ENCODE measurements around the gene CTAG1B. TPM values are rescaled to one million over a fixed set of nuclear protein-coding genes. Genes with fewer than 3 reads are reported as not detected.
A peak's percentile ranks its signal among the peaks of the same experiment; 100 is the strongest.

CTAG1B gene
- total RNA-seq, 1 donor from 2014 or later = not detected

DNA sequence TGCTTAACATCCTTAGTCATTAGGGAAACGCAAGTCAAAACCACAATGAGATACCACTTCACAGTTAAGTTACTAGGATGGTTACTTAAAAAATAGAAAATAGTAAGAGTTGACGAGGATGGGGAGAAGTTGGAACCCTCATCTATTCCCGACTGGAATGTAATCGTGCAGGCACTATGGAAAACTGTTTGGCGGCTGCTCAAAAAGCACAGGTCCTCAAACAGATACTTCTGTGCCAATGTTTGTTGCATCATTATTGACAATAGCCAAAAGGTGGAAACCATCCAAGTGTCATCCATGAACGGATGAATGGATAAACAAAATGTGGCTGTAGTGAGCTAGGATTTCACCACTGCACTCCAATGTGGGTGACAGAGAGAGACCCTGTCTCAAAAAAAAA, 11.7 kb downstream of the CTAG1B start:
- no peak overlapping the region for H3K4me3 Mint-ChIP-seq (ENCODE audit: unreplicated experiment)
- no peaks in the 10 kb centered on the region for H3K27me3 Mint-ChIP-seq (ENCODE audit: unreplicated experiment)
- H3K27ac Mint-ChIP-seq (ENCODE audit: unreplicated experiment) = no peak overlapping the region
- TF ChIP-seq, protein P1, sequence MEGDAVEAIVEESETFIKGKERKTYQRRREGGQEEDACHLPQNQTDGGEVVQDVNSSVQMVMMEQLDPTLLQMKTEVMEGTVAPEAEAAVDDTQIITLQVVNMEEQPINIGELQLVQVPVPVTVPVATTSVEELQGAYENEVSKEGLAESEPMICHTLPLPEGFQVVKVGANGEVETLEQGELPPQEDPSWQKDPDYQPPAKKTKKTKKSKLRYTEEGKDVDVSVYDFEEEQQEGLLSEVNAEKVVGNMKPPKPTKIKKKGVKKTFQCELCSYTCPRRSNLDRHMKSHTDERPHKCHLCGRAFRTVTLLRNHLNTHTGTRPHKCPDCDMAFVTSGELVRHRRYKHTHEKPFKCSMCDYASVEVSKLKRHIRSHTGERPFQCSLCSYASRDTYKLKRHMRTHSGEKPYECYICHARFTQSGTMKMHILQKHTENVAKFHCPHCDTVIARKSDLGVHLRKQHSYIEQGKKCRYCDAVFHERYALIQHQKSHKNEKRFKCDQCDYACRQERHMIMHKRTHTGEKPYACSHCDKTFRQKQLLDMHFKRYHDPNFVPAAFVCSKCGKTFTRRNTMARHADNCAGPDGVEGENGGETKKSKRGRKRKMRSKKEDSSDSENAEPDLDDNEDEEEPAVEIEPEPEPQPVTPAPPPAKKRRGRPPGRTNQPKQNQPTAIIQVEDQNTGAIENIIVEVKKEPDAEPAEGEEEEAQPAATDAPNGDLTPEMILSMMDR (IDR thresholded peaks at IDR 0.05) = no peak
- H3K9me3 Mint-ChIP-seq (ENCODE audit: unreplicated experiment) = peaks cover 7% of the 10 kb centered on the region
- peaks cover 16% of the 10 kb centered on the region for H3K4me1 Mint-ChIP-seq (ENCODE audit: unreplicated experiment)
- no peaks in the 10 kb centered on the region for H3K36me3 Mint-ChIP-seq (ENCODE audit: unreplicated experiment)
- peak; percentile 4 for DNase-seq (ENCODE audit: extremely low spot score, unreplicated experiment)

DNA sequence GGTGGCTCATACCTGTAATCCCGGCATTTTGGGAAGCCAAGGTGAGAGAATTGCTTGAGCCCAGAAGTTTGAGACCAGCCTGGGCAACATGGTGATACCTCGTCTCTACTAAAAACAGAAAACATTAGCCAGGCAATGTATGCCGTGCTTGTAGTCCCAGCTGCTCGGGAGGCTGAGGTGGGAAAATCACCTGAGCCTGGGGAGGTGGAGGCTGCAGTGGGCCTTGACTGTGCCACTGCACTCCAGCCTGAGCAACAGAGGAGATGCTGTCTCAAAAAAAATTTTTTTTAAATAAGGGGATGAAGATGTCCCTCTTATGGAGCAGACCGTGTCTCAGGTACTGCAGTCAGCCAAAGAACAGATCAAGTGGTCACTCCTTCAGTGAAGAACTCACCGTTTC, 13.5 kb downstream of the CTAG1B start:
- H3K9me3 Mint-ChIP-seq (ENCODE audit: unreplicated experiment) = peaks cover 7% of the 10 kb centered on the region
- peak; percentile 36 for DNase-seq (ENCODE audit: extremely low spot score, unreplicated experiment)
- no peaks in the 10 kb centered on the region for H3K36me3 Mint-ChIP-seq (ENCODE audit: unreplicated experiment)
- peaks cover 25% of the 10 kb centered on the region for H3K4me1 Mint-ChIP-seq (ENCODE audit: unreplicated experiment)
- H3K4me3 Mint-ChIP-seq (ENCODE audit: unreplicated experiment) = no peak overlapping the region
- no peak overlapping the region for H3K27ac Mint-ChIP-seq (ENCODE audit: unreplicated experiment)
- TF ChIP-seq, protein P1 (IDR thresholded peaks at IDR 0.05) = no peak
- H3K27me3 Mint-ChIP-seq (ENCODE audit: unreplicated experiment) = no peaks in the 10 kb centered on the region

DNA sequence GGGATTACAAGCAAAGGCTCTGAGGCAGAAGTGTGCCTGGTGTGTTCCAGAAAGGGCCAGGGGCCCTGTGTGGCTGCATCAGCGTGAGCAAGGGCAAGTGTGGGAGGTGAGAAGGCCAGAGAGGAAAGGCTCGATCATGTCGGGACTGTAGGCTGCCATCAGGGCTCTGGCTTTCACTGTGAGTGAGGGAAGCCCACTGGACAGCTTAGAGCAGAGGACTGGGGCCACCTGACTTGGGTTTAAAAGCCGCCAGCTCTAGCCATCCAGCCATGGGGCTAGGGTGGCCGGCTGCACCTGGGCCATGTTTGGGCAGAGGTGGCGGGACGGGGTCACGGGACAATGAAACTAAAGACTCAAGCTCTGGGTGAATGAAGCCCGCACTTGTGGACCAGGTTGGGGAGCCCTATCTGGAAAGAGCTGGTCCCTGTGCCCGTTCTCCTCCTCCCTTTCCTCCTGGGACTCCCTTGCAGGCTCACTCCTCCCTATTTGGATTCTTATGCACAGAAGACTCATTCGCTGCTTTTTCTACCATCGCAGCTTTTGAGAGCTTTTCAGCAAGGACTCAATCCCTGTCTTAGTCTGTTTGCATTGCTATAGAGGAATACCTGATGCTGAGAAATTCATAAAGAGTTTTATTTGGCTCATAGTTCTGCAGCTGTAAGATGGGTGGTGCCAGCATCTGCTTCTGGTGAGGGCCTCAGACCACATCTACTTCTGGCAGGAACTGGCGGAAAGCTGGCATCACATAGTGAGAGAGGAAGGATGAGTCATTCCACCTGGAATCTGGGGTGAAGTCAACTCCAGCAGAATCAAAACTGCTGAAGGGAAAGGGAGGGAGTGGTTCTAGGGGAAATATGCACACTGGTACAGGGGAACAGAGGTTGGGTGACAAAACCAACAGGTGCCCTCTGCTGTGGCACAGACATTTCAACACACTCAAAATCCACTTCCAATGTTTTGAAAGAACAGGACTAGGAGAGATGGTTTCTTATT, 15.3 kb downstream of the CTAG1B start:
- peak overlapping the region; percentile 68 for H3K27ac Mint-ChIP-seq (ENCODE audit: unreplicated experiment)
- no peaks in the 10 kb centered on the region for H3K36me3 Mint-ChIP-seq (ENCODE audit: unreplicated experiment)
- DNase-seq (ENCODE audit: extremely low spot score, unreplicated experiment) = peak; percentile 84
- peaks cover 33% of the 10 kb centered on the region for H3K4me1 Mint-ChIP-seq (ENCODE audit: unreplicated experiment)
- H3K27me3 Mint-ChIP-seq (ENCODE audit: unreplicated experiment) = no peaks in the 10 kb centered on the region
- no peak overlapping the region for H3K4me3 Mint-ChIP-seq (ENCODE audit: unreplicated experiment)
- H3K9me3 Mint-ChIP-seq (ENCODE audit: unreplicated experiment) = peaks cover 7% of the 10 kb centered on the region
- TF ChIP-seq, protein P1 (IDR thresholded peaks at IDR 0.05) = no peak

DNA sequence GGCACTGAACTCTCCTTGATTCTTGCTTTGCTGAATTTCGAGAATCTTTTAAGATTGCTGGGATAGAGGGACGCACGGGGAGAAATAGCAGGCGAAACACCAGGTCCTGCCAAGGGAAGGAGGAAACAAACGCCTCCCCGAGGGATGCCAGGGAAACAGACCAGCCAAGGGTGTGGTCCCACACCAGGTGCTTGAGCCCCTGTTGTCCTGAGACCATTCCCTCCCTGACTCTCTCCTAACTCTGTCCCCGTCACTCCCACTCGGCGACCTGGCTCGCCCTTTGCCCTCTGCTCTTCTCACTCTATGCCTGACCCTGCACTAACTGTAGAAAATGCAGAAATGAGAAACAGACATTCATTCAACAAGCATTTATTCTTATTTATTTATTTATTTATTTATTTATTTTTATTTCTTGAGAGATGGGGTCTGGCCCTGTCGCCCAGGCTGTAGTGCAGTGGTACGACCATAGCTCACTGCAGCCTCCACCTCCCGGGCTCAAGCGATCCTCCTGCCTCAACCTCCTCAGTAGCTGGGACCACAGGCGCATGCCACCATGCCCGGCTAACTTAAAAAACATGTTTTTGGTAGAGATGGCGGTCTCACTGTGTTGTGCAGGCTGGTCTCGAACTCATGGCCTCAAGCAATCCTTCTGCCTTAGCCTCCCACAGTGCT, 16.2 kb downstream of the CTAG1B start:
- DNase-seq (ENCODE audit: extremely low spot score, unreplicated experiment) = peak; percentile 44
- TF ChIP-seq, protein P1 (IDR thresholded peaks at IDR 0.05) = no peak
- Mint-ChIP-seq H3K4me1 (ENCODE audit: unreplicated experiment) (peaks cover 33% of the 10 kb centered on the region), H3K9me3 (ENCODE audit: unreplicated experiment) (peaks cover 10% of the 10 kb centered on the region), H3K27ac (ENCODE audit: unreplicated experiment) (no peak overlapping the region), H3K27me3 (ENCODE audit: unreplicated experiment) (no peaks in the 10 kb centered on the region), H3K4me3 (ENCODE audit: unreplicated experiment) (no peak overlapping the region), H3K36me3 (ENCODE audit: unreplicated experiment) (no peaks in the 10 kb centered on the region)

DNA sequence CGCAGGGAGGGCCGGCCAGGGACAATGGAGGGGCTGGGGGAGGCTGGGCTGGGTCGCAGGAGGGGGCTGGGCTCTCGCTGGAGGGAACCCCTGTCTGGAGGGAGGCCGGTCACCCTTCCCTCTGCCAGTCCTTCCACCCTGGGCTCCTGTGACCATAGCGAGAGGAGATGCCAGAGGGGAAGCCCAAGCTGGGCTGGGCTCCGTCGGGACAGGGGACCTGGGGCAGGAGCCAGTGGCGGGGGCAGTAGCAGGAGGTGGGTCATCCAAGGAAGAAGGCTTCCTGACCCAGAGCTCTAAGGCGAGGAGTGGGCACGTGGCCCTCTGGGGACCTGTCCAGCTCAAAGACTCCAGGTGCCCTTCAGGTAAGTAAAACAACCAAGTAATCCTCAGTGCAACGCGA, 16.9 kb downstream of the CTAG1B start:
- H3K36me3 Mint-ChIP-seq (ENCODE audit: unreplicated experiment) = no peaks in the 10 kb centered on the region
- TF ChIP-seq, protein P1 (IDR thresholded peaks at IDR 0.05) = no peak
- H3K4me3 Mint-ChIP-seq (ENCODE audit: unreplicated experiment) = no peak overlapping the region
- DNase-seq (ENCODE audit: extremely low spot score, unreplicated experiment) = peak; percentile 70
- peaks cover 33% of the 10 kb centered on the region for H3K4me1 Mint-ChIP-seq (ENCODE audit: unreplicated experiment)
- peaks cover 13% of the 10 kb centered on the region for H3K9me3 Mint-ChIP-seq (ENCODE audit: unreplicated experiment)
- H3K27ac Mint-ChIP-seq (ENCODE audit: unreplicated experiment) = no peak overlapping the region
- no peaks in the 10 kb centered on the region for H3K27me3 Mint-ChIP-seq (ENCODE audit: unreplicated experiment)

All from osteocyte (in vitro differentiated cells).